ENCODE results near the gene GRIA1.

Gene GRIA1

GRCh38 chr5:153491856-153492255 is 1.4 kb downstream of the GRIA1 start:
- H3K4me3 ChIP-seq = no peak overlapping the region
- H3K27ac ChIP-seq = no peak overlapping the region

- Histone ChIP-seq H3K27ac (no peak overlapping the region), H3K4me3 (no peak overlapping the region)
These were observed 6.4 kb downstream of the GRIA1 start for GRCh38 chr5:153496835-153497234.

DNA sequence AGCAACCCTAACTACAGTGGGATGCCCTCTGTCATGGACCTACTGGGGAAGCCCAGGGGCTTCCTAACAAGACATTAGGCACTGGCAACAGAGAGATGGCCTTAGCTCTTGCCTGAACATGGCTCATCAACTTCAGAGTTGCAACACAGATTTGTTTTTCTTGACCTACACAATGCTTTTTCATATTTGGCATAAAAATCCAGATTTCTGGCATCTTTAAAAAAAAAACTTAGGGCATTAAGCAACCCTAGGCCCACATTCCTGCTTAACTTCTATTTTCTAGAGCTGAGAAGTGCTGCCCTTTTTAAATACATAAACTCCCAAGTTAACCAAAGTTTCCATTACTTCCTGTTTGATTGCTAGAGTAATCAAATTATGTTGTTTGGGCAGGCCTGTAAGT is 8.0 kb downstream of the GRIA1 start:
- Histone ChIP-seq H3K27ac (no peak overlapping the region), H3K4me3 (no peak overlapping the region)

DNA sequence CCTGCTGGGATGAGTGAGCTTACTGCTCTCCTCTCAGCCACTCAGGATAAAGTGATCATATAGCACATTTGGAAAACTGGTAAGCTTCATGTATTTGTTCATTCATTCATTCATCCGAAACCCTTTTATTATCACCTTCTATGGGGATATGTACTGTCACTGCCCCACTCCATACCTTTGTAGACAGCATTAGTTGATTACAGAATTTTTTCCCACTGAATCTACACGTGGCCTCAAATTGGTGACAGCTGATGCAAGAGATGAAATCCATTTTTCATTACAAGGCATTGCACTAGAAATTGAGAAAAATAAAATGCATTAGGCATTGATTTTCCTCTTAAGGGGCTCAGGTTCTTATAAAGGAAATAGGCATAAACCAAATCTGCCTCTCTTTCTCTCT is 9.7 kb downstream of the GRIA1 start:
- H3K4me3 ChIP-seq = no peak overlapping the region
- no peak overlapping the region for H3K27ac ChIP-seq

DNA sequence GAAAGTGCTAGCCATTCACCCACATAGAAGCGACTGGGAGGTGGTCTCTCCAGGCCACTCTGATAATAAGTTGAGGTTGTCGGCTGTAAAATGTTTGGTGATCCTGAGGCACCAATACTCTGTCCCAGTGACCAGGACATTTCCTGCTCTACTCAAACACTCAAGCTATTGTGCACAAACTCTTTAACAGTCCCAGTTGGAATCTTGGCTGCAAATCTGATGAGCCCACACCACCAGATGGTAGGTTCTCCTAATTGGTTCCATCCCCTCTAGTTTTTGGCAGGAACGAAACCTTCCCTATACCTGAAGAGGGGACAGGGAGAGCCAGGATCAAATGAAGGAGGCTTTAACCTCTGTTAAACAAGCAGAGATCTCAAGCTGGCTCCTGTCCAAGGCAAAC is 14.3 kb downstream of the GRIA1 start:
- Histone ChIP-seq H3K27ac (no peak overlapping the region), H3K4me3 (no peak overlapping the region)

DNA sequence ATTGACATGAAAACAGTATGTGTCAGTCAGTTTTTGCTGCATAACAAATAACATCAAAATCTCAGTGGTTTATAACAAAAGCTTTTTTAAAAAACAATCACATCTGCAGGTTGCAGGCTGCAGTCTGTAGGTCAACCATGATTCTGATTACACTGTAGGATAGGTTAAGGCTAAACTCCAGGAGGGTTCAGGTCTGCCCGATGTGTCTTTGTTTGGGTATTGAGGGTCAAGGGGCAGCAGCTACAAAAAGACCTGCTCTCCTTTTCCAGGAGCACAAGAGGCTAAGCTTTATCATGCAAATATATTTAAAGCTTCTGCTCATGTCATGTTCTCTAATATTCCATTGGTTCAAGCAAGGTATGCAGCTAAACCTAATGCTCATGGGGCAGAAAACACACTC is 18.2 kb downstream of the GRIA1 start:
- H3K27ac ChIP-seq = no peak overlapping the region
- H3K4me3 ChIP-seq = no peak overlapping the region

GRCh38 chr5:153511622-153512021 is 21.2 kb downstream of the GRIA1 start:
- no peak overlapping the region for H3K27ac ChIP-seq
- H3K4me3 ChIP-seq = no peak overlapping the region

GRCh38 chr5:153513156-153513555 is 22.7 kb downstream of the GRIA1 start:
- H3K27ac ChIP-seq = no peak overlapping the region
- H3K4me3 ChIP-seq = no peak overlapping the region

DNA sequence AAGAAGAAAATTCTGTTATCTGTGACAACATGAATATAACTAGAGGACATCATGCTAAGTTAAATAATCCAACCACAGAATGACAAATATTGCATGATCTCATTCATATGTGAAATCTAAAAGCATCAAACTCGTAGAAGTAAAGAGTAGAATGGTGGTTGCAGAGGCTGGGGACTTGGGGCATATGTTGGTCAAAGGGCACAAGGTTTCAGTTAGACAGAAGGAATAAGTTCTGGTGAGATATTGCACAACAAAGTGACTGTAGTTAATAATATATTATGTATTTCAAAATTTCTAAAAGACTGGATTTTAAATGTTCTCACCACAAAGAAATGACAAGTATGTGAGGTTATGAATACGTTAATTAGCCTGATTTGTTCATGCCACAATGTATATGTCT is 24.8 kb downstream of the GRIA1 start:
- no peak overlapping the region for H3K4me3 ChIP-seq
- no peak overlapping the region for H3K27ac ChIP-seq

DNA sequence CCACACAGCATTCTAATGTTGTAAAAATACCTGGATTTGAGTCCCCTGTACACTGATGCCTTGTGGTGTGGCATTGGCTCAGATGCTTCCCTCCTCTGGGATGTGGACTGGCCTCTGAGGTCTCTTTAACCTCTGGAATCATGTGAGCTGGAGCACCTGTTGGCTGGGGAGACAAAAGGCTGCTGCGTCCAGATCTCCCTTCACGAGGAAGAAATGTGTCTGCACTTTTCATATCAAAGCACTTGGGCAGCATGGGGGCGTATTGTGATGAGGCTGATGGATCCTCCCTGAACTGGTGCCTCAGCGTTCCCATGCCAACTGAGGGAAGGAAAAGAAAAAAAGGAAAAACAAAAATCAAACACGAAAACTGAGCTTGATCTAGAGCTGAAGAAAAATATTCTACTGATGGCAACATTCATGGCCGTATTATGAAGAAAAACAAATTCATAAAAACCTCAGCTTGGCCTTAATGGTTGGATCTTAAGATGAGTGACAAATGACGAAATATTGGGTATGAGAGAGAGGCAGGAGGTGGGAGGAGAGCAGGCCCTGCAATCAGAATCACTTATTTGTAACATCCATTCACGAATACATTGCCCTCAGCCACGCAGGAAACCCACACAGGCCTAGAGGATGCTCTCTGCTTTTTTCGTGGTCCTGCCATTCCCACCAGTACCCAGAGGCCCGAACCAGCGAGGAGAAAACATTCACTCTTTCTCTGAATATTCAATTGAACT is 26.2 kb downstream of the GRIA1 start:
- H3K4me3 ChIP-seq = no peak overlapping the region
- no peak overlapping the region for H3K27ac ChIP-seq

- Histone ChIP-seq H3K4me3 (no peak overlapping the region), H3K27ac (no peak overlapping the region)
These were observed 26.8 kb downstream of the GRIA1 start for GRCh38 chr5:153517241-153517611.

GRCh38 chr5:153520137-153520536 is 29.7 kb downstream of the GRIA1 start:
- no peak overlapping the region for H3K4me3 ChIP-seq
- no peak overlapping the region for H3K27ac ChIP-seq

GRCh38 chr5:153520952-153521351 is 30.5 kb downstream of the GRIA1 start:
- H3K27ac ChIP-seq = no peak overlapping the region
- no peak overlapping the region for H3K4me3 ChIP-seq

DNA sequence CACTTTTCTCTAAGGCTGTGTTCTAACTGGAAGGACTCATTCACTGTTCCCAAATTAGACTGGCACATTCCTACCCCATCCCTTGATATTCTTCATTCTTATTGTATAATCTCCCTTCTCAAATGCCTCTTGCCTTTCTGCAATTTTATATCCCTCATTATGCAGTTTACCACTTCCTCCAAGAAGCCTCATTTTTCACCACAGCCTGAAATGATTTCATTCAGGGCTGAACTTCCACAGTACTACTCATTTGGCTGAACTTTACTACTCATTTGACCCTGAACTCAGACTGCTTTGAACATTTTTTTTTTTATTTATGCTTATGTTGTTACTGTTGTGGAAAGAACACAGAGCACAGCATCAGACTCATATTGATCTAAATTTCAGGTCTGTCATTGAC is 32.7 kb downstream of the GRIA1 start:
- H3K27ac ChIP-seq = no peak overlapping the region
- H3K4me3 ChIP-seq = no peak overlapping the region

GRCh38 chr5:153523831-153524230 is 33.4 kb downstream of the GRIA1 start:
- no peak overlapping the region for H3K27ac ChIP-seq
- H3K4me3 ChIP-seq = no peak overlapping the region

DNA sequence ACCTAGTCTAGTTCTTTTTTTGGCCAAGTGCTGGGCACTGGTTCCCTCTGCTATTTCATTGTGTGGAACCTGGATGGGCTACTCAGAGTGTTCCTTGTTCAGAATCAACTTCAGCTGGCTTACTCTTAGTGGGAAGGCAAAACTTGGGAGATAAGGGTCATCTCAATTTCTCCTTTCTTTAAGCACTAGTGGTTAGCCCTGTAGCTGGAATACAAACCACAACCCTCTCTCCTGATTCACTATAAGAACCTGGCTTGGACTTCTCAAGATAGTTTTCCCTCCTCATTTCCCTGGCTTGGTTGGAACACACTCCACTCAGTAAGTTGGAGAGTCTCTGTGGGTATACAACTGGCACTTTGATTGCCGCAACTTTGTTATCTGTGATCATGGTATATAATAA is 35.1 kb downstream of the GRIA1 start:
- H3K4me3 ChIP-seq = no peak overlapping the region
- H3K27ac ChIP-seq = no peak overlapping the region

DNA sequence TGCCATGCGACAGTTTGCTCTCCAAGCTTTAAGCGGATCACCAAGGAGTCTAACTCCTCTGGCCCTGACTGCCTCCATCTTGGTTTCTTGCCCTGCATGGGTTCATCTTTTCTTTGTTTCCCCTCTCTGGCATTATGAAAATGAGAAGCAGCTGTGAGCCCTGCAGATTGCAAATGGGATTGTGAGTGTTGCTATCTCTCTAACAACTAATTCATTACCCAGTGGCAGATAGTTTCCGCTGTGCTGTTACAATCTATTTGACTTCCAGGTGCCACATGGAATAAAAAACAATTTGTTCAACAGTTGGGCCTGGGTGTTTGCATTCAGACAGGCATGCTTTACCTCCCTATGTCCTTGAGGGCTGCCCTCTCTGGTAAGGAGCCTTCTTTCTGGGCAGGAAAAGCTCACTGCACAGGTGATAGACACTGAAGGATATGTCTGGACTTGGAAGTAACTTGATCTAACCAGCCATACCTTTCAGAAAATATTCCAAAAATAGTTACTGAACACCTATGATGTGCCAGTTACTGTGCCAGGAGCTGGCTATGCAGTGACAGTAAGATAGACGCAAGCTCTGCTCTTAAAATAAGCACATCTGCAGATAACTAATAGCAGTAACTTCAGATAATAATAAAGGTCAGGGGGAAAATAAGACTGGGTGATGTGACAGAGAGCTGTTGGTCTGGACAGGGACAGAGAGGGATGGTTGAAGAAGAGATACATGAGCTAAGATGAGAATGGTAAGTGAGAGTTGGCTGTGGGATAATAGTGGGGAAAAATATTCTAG is 40.1 kb downstream of the GRIA1 start:
- H3K27ac ChIP-seq = no peak overlapping the region
- H3K4me3 ChIP-seq = no peak overlapping the region

- H3K27ac ChIP-seq = no peak overlapping the region
- H3K4me3 ChIP-seq = no peak overlapping the region
These were observed 43.1 kb downstream of the GRIA1 start for GRCh38 chr5:153533546-153533945.

DNA sequence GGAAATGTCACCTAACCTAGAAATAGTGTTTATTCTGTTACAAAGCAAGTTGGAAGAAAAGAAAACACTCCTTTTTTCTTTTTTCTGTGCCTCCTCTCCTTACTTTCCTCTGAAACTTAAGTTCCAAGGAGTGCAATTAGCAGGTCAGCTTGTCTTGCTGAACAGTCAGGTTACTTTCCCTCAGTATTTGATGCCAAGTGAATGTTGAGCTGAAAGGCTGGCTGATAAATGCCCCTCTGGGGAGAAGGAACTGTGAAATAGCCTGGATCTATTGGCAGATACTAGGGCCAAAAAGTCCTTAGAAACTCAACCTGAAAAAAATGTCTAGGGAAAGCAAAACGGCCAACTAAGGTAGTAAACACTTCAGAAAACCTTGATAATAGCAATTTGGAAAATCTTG is 43.6 kb downstream of the GRIA1 start:
- Histone ChIP-seq H3K27ac (no peak overlapping the region), H3K4me3 (no peak overlapping the region)

- Histone ChIP-seq H3K4me3 (no peak overlapping the region), H3K27ac (no peak overlapping the region)
These were observed 46.7 kb downstream of the GRIA1 start for GRCh38 chr5:153537207-153537606.

- Histone ChIP-seq H3K4me3 (no peak overlapping the region), H3K27ac (no peak overlapping the region)
These were observed 49.5 kb downstream of the GRIA1 start for GRCh38 chr5:153539983-153540382.

DNA sequence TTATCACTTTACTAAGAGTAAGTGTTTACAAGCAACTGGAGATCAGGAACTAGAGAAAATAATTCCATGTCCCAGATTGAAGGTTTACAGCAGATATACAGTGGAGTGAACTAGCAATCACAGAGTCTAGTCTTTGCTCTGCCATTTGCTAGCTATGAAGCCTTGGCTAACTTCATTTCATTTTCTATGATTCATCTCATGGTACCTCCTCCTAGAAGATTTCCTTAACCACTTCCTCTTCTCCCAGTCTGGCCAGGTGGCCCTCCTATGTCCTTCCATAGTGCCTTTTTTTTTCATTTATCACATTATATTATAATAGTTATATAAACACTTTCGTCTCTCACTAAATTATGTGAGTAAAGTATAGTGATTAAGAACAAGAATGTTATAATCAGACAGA is 52.1 kb downstream of the GRIA1 start:
- Histone ChIP-seq H3K27ac (no peak overlapping the region), H3K4me3 (no peak overlapping the region)

Data from skin epidermis (tissue), 12 donors.